HEK293 (cell line): ENCODE results near the gene DUOX1.

ENCODE experiments used
- CTCF ChIA-PET: fragments of 350-600 bp; formaldehyde crosslinking; extraction: SDS; loops from one replicate; lab custom pipeline; 2021; ENCODE audit warnings: antibody characterized with exemption; lab: Yijun Ruan, JAX
- POLR2A ChIA-PET: fragments of 300-600 bp; formaldehyde crosslinking; extraction: SDS; loops from one replicate; lab custom pipeline; 2020; ENCODE audit warnings: antibody characterized with exemption, inconsistent platforms; lab: Yijun Ruan, JAX
- H3K27ac ChIP-seq: fragments of 200-500 bp; sonication (Bioruptor generic); 2 replicates; pipeline ENCODE4 v1.5.1; 2014; ENCODE audit warnings: low read depth, low read length, control low read depth, inconsistent platforms; ENCODE audit errors: extremely low read depth
- H3K36me3 ChIP-seq, 2 experiments: fragments of 200-500 bp in 1 of 2; sonication (Bioruptor generic) in 1 of 2; 1 replicate in 1 of 2; 2 replicates in 1 of 2; pipeline ENCODE4 v1.5.1; 2014 to 2017; ENCODE audit warnings: inconsistent platforms in 2 of 2, low read length in 2 of 2; ENCODE audit not compliant: control insufficient read depth in 2 of 2, insufficient read depth in 1 of 2
- H3K4me1 ChIP-seq: fragments of 200-500 bp; sonication (Bioruptor generic); 2 replicates; pipeline ENCODE4 v1.5.1; 2014; ENCODE audit warnings: mild to moderate bottlenecking, low read length, inconsistent platforms; ENCODE audit not compliant: control insufficient read depth, insufficient read depth
- H3K4me3 ChIP-seq: 2 replicates; pipeline ENCODE4 v1.5.1; 2011; ENCODE audit warnings: low read depth, mild to moderate bottlenecking, control low read depth, low read length, moderate library complexity
- H3K9me3 ChIP-seq: fragments of 200-500 bp; sonication (Bioruptor generic); 2 replicates; pipeline ENCODE4 v1.5.1; 2014; ENCODE audit warnings: low read depth, low read length, inconsistent platforms; ENCODE audit not compliant: control insufficient read depth, insufficient read depth
- BCL11B ChIP-seq: fragments of 450-650 bp; formaldehyde crosslinking; IDR thresholded peaks from 2 replicates; pipeline ENCODE4 v1.5.1; 2016; ENCODE audit warnings: low read depth, missing biosample characterization, missing genetic modification characterization
- EGR2 ChIP-seq: fragments of 450-650 bp; formaldehyde crosslinking; IDR thresholded peaks from 2 replicates; pipeline ENCODE4 v1.5.1; 2016; ENCODE audit warnings: low read depth, missing biosample characterization, missing genetic modification characterization
- IKZF3 ChIP-seq: fragments of 450-650 bp; IDR thresholded peaks from 2 replicates; pipeline ENCODE4 v1.5.0; 2018; ENCODE audit warnings: missing biosample characterization, mild to moderate bottlenecking, missing genetic modification characterization, moderate library complexity
- KLF1 ChIP-seq: fragments of 450-650 bp; formaldehyde crosslinking; IDR thresholded peaks from 2 replicates; pipeline ENCODE4 v1.5.1; 2016; ENCODE audit warnings: missing biosample characterization, missing genetic modification characterization
- KLF9 ChIP-seq: fragments of 450-650 bp; formaldehyde crosslinking; IDR thresholded peaks from 2 replicates; pipeline ENCODE4 v1.5.1; 2016; ENCODE audit warnings: missing biosample characterization, missing genetic modification characterization, low read depth
- SCRT2 ChIP-seq: fragments of 450-650 bp; formaldehyde crosslinking; IDR thresholded peaks from 2 replicates; pipeline ENCODE4 v1.5.1; 2016; ENCODE audit warnings: missing biosample characterization, missing genetic modification characterization
- ZFHX2 ChIP-seq: fragments of 450-650 bp; formaldehyde crosslinking; conservative IDR thresholded peaks from 2 replicates; pipeline ENCODE4 v1.5.1; 2016; ENCODE audit warnings: missing biosample characterization, missing genetic modification characterization
- ZNF202 ChIP-seq: fragments of 450-650 bp; formaldehyde crosslinking; IDR thresholded peaks from 2 replicates; pipeline ENCODE4 v1.5.1; 2016; ENCODE audit warnings: missing biosample characterization, missing genetic modification characterization, borderline replicate concordance
- ZNF335 ChIP-seq: fragments of 450-650 bp; formaldehyde crosslinking; conservative IDR thresholded peaks from 2 replicates; pipeline ENCODE4 v1.5.1; 2016; ENCODE audit warnings: missing biosample characterization, missing genetic modification characterization
- ZNF416 ChIP-seq: fragments of 450-650 bp; formaldehyde crosslinking; IDR thresholded peaks from 2 replicates; pipeline ENCODE4 v1.5.1; 2016; ENCODE audit warnings: missing biosample characterization, missing genetic modification characterization
- ZNF585B ChIP-seq: fragments of 450-650 bp; formaldehyde crosslinking; IDR thresholded peaks from 2 replicates; pipeline ENCODE4 v1.5.1; 2016; ENCODE audit warnings: missing biosample characterization, missing genetic modification characterization
- ZNF600 ChIP-seq: fragments of 450-650 bp; formaldehyde crosslinking; IDR thresholded peaks from 2 replicates; pipeline ENCODE4 v1.5.1; 2016; ENCODE audit warnings: missing biosample characterization, missing genetic modification characterization
- ZNF658 ChIP-seq: fragments of 450-650 bp; formaldehyde crosslinking; IDR thresholded peaks from 2 replicates; pipeline ENCODE4; 2016; ENCODE audit warnings: missing biosample characterization, missing genetic modification characterization
- TF ChIP-seq, protein P1 (sequence below): fragments of 450-650 bp; IDR thresholded peaks from 2 replicates; pipeline ENCODE4 v1.5.1; 2018; ENCODE audit warnings: missing biosample characterization, missing genetic modification characterization
- TF ChIP-seq, protein P2 (sequence below): fragments of 450-650 bp; formaldehyde crosslinking; IDR thresholded peaks from 2 replicates; pipeline ENCODE4 v1.5.1; 2016; ENCODE audit warnings: missing biosample characterization, missing genetic modification characterization

The DUOX1 gene

DNA sequence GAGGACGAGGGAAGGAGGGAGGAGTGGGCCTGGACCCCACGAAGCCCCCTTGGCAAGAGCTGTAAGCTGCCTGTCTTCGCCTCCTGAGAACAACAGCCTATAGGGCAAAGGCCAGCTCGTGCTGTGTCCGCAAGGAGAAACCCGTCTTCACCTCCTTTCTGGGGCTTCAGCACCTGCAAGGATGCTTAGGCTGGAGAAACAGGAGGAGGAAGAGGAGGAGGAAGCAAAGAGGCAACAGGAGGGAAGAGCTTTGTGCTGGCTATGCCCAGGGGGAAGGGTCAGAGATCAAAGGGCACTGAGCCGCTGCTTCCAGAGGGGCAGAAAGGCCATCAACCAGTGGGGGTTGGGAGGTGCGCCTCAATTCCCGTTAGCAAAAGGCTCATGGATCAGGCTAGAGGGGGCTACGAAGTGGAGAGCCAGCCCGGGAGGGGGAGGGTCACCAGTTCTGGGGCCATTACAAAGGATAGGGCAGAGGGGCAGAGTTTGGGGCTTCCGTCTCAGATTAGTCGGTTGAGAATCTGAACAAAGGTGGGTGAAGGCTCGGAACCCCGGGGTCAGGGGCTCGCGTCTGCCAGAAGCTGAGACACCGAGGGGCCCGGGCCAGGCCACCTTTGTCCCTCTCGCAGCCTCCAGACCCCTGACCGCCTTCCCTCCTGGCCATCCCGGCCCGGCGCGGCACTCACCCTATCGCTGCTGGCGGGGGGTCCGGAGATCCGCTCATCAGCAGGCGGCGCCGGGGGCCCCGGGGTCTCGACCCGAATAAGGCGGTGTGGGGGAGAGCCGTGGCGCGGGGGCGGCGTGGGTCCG, 57.2 kb downstream of the DUOX1 start (continued):
- TF ChIP-seq, protein P1, sequence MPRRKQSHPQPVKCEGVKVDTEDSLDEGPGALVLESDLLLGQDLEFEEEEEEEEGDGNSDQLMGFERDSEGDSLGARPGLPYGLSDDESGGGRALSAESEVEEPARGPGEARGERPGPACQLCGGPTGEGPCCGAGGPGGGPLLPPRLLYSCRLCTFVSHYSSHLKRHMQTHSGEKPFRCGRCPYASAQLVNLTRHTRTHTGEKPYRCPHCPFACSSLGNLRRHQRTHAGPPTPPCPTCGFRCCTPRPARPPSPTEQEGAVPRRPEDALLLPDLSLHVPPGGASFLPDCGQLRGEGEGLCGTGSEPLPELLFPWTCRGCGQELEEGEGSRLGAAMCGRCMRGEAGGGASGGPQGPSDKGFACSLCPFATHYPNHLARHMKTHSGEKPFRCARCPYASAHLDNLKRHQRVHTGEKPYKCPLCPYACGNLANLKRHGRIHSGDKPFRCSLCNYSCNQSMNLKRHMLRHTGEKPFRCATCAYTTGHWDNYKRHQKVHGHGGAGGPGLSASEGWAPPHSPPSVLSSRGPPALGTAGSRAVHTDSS = peak; percentile 66; the same call in 1 of the 2 replicates
- TF ChIP-seq SCRT2 (tag by site-specific recombination) (peak; percentile 92), ZNF585B (tag by site-specific recombination) (no peak), ZNF335 (0 out of 2 replicates have a peak, but pooled peaks have one; percentile 20), ZNF658 (tag by site-specific recombination) (no peak), ZNF202 (tag by site-specific recombination) (no peak), BCL11B (tag by site-specific recombination) (0 out of 2 replicates have a peak, but pooled peaks have one; percentile 44)
- TF ChIP-seq, protein P2, sequence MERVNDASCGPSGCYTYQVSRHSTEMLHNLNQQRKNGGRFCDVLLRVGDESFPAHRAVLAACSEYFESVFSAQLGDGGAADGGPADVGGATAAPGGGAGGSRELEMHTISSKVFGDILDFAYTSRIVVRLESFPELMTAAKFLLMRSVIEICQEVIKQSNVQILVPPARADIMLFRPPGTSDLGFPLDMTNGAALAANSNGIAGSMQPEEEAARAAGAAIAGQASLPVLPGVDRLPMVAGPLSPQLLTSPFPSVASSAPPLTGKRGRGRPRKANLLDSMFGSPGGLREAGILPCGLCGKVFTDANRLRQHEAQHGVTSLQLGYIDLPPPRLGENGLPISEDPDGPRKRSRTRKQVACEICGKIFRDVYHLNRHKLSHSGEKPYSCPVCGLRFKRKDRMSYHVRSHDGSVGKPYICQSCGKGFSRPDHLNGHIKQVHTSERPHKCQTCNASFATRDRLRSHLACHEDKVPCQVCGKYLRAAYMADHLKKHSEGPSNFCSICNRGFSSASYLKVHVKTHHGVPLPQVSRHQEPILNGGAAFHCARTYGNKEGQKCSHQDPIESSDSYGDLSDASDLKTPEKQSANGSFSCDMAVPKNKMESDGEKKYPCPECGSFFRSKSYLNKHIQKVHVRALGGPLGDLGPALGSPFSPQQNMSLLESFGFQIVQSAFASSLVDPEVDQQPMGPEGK = 0 out of 2 replicates have a peak, but pooled peaks have one; percentile 19

DNA sequence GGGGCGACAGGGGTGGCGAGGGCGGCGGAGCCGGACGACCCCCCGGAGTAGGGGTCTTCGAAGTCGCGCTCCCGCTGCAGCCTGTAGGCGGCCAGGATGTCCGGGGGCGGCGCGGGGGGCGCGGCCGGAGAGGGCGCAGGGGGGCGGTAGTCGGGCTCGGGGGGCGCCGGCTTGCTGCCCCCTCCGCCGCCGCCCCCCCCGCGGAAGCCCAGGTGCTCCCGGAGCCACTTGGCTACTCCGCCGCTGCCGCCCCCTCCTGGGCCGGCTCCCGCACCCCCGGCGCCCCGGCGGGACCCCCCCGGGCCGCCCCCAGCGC, 57.7 kb downstream of the DUOX1 start:
- TF ChIP-seq IKZF3 (tag by site-specific recombination) = no peak
- Histone ChIP-seq H3K27ac (no peak overlapping the region), H3K36me3 (no peaks in the 10 kb centered on the region), H3K9me3 (no peaks in the 10 kb centered on the region), H3K4me3 (peak overlapping the region; percentile 31), H3K4me1 (no peaks in the 10 kb centered on the region; the same call in 1 of the 2 replicates)
- CTCF ChIA-PET = no interaction called here
- POLR2A ChIA-PET = interaction anchor here (0.7 to 2.6 kb wide), 8 partner anchors 11 to 214 kb away, joined by 3 to 13 read pairs (median 4); a partner anchor contains a TSS

DNA sequence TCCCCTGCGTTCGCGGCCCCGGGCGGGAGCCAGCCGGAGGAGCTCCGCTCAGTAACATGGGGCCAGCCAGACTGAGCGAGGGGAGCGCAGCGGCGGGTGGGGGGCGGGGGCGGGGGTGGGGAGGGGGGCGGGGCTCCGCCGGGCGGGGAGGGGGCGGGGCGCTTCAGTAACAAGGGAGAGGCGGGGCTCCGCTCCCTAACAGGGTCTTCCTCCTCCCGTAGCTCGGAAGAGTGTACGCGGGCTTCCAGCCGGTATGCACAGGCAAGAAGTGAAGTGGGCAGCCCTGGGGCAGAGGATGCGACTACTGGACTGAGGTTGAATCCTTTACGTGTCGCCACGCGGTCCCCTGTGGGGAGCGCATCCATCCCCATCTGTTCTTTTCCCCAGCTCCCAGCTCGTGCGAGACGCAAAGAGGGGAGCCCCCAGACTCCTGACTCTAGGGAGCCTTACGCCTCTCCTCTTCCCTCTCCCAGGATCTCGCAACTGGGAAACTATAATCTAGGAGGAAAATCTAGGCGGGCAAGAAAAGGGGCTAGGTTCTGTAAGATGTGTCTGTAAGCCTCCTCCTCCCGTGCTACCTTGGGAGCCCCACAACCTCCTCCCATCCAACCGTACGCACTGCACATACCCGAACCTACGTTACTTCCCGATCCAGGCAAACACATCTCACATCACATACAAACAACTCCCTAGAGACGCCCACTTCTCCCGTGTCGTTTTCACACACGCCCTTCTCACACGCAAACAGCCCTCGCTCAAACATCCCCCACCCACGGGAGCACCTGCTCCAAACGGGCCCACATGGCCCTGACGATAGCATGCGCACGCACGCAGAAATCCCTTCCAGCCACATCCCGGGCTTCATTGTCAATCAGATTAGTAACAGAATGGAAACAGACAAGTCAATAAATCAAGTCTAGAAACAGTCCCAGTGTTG, 58.4 kb downstream of the DUOX1 start, which contains the start of gene SHF:
Gene SHF (minus strand): TSS at position 73 of the 937 bp plus-strand sequence. CDS start 15 bp downstream, at position 58.
- POLR2A ChIA-PET = interaction anchor here (0.6 to 2.6 kb wide), 10 partner anchors 10 to 214 kb away, joined by 3 to 13 read pairs (median 4); a partner anchor contains a TSS
- CTCF ChIA-PET = no interaction called here
- Histone ChIP-seq H3K27ac (no peak within 1 kb of the TSS), H3K4me3 (peak within 1 kb of the TSS; percentile 41), H3K36me3 (no peaks in the 10 kb centered on the region), H3K9me3 (no peaks in the 10 kb centered on the region), H3K4me1 (no peaks in the 10 kb centered on the region; the same call in 1 of the 2 replicates)
- no peak for TF ChIP-seq ZNF585B (tag by site-specific recombination)
- TF ChIP-seq KLF1 = 0 out of 2 replicates have a peak, but pooled peaks have one; percentile 25
- no peak for TF ChIP-seq ZNF416
- TF ChIP-seq ZFHX2 = peak; percentile 83
- peak; percentile 48; the same call in 1 of the 2 replicates for TF ChIP-seq EGR2 (tag by site-specific recombination)
- TF ChIP-seq ZNF335 = peak; percentile 41
- TF ChIP-seq KLF9 = peak; percentile 59
- peak; percentile 77 for TF ChIP-seq ZNF600 (tag by site-specific recombination)
